HG03095 (cell line): ENCODE measurements around the gene MIER1.
"Not testable (repeated sequence)": the region's sequence is repeated elsewhere in the genome, so short reads cannot be mapped to it uniquely, and the experiment has no call there.

ENCODE experiments used
- ATAC-seq: cut with Tn5 transposase; IDR thresholded peaks from one replicate; pipeline ENCODE4 v1.9.1; 2021; ENCODE audit warnings: moderate library complexity; ENCODE audit not compliant: unreplicated experiment

MIER1 gene

DNA sequence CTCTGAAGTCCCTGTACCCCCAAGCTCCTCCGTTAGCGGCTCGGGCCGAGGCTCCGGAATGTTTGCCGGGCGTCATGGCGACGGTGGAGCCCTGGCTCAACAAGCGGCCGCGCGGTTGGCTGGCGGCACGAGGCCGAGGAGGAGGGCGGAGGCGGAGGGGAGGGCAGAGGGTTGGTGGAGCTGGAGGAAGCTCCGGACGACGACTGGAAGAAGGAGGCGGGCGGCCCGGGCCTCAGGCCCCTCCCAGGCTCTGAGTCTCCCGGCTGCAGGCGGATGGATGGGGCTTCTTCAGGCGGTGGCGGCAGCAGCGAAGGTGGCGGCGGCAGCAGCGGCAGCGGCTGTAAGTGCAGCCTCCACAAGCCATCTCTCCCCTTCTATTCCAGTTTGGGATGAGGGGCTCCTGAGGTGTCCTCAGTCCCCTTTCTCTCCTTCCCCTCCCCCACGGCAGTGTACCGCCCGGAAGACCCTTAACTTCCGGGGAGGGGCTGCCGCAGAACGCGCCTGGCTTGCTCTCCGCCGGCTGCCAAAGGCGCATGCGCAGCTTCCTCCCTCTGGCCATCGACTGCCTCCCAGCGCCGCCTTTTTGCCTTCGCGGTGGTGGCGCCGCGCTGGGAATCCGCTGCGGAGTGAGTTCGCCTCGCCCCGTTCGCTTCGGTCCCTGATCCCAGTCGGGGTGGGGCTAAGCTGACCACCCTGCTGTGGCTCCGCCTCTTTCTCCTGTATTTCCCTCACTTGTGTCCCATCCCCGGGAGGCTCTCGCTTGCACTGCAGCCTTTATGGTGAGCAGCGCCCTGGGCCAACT lies at the start of gene MIER1, which contains the start of gene DNAI4:
TSS of gene MIER1 (plus strand) at position 235 of the 802 bp plus-strand sequence. CDS start at position 274, 39 bp downstream.
TSS of gene DNAI4 (minus strand) at position 101 of the 802 bp plus-strand sequence. CDS start at position 76, 25 bp downstream.
- ATAC-seq, result peak; percentile 95

- ATAC-seq, result no peak
Measured at GRCh38 chr1:66876664-66877063, 48.1 kb upstream of the MIER1 start.

- ATAC-seq, result no peak
Measured at GRCh38 chr1:66889030-66889429, 35.8 kb upstream of the MIER1 start.

DNA sequence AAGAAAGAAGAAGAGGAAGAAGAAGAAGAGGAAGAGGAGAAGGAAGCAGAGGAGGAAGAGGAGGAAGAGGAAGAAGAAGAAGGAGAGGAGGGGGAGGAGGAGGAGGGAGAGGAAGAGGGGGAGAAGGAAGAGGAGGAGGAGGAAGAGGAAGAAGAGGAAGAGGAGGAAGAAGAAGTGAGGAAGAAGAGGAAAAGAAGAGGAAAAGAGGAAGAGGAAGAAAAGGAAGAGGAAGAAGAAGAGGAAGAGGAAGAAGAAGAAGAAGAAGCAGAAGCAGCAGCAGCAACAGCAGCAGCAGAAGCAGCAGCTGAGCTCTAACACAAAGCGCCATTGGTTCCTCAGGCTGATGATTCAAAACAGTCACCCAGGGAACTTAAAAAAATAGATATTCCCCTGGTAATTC lies 34.2 kb upstream of the MIER1 start:
- ATAC-seq, result no peak

GRCh38 chr1:66893712-66894111 lies 31.1 kb upstream of the MIER1 start:
- no peak for ATAC-seq

GRCh38 chr1:66915203-66915602 lies 9.6 kb upstream of the MIER1 start:
- not testable (repeated sequence) for ATAC-seq

GRCh38 chr1:66916320-66916719 lies 8.5 kb upstream of the MIER1 start:
- no peak for ATAC-seq

DNA sequence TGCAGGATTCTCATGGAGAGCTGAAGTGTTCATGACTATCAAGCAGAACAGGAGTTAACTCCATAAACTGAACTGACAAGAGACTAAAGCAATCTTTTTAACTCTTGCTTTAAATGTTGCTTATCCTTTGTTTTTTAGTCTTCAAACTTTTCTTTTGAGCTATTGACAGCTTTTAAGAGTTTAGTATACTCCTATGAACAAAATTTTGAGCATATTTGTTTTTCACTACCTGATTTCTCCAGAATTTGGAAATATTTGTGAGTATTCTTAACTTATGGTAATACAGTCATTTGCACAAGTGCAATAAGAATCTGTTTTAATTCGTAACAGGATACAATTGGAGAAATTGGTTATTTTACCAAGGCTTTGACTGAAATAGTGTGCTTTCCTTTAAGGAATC lies 7.3 kb upstream of the MIER1 start:
- no peak for ATAC-seq

- ATAC-seq, result no peak
Measured at GRCh38 chr1:66919063-66919462, 5.7 kb upstream of the MIER1 start.

GRCh38 chr1:66919828-66920227 lies 5.0 kb upstream of the MIER1 start:
- ATAC-seq, result no peak

DNA sequence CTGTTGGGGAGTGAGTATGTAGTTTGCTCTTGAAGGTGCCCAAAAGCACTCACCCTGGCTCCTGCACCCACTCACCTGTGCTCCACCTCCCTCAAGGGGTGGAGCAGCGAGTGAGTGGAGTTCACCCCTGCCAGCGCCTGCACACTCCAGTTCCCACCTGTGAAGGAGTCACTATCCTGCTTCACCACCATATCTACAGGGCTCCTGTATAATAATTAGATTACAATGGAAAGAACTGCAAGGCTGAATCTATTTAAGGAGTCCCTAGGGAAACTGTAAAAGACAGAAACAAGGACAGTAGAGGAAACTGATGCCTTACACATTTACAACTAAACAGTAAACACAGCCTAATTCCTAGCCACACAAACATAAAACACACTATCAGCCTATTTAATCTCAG lies 4.2 kb upstream of the MIER1 start:
- ATAC-seq, result no peak

DNA sequence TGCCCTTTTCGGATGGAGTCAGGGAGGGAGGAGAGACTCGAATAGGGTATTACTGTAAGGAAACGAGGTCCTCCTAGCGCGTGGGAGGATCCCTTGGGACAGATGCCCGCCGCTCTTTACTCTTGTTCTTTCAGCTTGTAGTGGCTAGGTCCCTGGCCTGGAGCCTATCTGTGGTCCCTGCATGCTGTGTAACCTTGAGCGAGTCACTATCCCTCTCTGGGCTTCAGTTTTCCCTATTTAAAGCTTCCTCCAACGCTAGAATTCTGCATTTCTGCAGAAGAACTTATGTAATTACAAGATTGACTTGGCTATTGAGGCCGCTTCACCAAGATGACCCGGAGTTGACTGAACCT lies 744 bp downstream of the MIER1 start:
- peak; percentile 3 for ATAC-seq

DNA sequence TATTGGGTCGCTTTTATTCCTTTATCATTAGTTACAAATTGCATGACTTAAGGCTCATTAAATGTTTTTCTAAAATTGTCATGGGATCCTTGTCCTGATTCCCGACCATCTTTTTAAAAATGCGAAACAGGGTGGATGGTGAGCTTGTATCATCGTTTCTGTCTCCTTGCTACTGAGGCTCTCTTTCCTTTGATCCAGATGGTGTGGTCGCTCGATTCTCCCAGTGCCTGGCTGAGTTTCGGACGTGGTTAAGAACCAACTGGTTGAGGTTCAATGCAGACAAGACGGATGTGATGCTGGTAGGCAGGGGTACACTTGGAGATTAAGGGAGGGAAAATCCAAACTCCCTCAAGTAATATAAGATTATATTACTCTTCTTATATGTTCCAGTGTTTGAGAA lies 1.2 kb downstream of the MIER1 start:
- no peak for ATAC-seq

DNA sequence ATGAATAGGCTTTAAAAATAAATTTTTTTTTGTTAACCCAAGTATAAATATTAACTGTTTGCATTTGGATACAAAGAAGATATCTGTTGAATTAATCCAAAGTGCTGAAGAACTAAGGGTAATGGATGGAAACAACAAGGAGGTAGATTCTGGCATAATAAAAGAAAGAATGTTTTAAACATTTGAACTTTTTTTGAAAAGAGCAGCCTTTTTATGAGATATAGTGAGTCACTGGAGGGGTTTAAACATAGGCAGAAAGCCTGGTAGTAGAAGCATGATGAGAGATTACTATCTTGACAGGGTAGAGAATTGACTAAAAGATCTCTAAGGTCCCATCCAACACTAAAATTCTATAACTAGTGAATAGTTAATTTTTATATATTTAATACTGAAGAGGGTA lies 2.7 kb downstream of the MIER1 start:
- ATAC-seq, result no peak

DNA sequence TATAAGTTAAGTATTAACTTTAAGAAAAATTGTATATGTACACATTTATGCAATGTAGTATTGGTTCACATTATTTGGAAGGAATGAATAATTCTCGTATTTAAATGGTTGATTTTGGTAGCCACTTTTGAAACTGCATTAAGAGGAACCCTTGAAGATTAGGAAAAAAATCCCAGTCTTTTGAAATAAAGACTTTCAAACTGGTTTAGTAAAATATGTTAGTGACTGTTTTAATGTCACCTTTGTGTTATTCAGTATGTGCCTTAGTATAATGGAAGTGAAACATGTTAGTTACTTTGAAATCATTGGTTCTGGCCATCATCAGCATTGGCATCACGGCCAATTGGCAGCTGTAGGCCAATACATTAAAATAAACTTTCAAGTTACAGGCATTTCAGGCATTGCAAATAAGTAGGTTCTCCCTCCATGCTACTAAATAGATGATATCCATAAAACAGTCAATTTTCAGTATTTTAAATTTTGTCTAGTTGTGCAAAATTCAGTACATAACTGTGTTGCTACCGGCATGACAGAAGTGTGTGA lies 4.4 kb downstream of the MIER1 start:
- ATAC-seq, result no peak

DNA sequence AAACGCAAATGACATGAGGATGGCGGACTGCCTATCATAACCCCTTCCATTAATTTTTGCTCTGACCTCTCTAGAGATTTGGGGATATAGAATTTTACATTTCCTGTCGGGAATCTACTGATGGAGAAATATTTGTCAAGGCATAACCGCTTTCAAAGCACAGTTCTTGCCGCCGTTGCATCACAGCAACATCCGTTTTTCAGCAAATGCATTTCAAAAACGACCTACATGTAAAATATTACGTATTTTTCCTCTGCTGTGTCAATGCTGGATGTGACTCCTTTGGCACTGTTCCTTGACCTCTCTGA lies 4.9 kb downstream of the MIER1 start:
- ATAC-seq, result no peak

DNA sequence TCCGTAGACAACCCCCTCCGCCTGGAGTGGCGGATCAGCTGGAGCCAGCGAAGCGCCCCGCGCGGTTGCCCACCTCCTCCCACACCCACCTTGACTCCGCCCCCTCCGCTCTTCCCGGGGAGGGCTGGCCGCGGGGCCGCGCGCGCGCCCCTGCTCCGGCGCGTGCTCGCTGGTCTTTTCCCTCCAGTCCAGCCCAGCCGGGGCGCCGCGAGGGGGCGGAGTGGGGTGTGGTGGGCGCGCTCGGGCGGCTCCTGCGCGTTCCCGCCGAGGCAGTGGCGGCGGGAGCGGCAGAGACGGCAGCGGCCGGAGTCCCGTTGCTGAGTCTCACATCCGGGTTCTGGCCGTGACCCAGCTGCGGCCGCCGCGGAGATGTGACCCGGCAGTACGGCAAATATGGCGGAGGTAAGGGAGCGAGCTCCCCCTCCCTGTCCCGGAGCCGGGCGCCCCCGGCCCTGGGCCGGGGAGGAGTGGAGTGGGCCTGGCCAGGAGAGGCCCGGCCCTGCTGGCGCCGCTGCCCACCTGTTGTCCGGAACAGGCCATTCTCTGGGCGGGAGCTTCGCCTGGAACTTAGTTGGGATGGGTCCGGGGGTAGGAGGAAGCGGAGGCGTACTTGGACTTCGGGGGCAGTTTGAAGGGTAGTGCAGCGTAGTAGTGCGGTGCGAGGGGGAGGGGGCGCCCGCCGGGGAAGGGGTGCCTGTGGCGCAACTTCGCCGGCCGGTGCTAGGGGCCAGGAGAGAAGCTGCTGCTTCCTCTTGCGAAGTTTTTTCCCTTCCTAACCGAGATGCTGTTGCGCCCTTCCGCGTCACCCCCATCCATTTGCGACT lies 5.4 kb downstream of the MIER1 start:
- ATAC-seq, result peak; percentile 55

DNA sequence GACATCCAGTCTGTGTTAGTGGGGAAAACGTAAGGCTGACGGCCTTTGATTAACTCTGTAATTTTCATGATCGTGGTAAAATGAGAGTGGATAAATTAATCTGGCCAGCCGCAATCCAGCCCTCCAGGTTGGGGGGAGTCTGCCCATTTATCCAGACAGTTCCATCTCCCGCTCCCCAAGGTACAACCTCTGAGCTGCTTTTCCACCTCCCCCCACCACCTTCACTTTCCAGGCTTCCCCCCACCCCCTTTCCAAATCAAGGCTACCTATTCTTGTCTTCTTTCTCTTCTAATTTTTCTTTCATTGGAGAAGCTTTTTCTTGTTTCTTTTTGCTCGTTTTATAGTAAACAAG lies 6.0 kb downstream of the MIER1 start:
- ATAC-seq, result no peak

GRCh38 chr1:66931590-66931989 lies 6.8 kb downstream of the MIER1 start:
- no peak for ATAC-seq

GRCh38 chr1:66932291-66932690 lies 7.5 kb downstream of the MIER1 start:
- ATAC-seq, result no peak

- ATAC-seq, result no peak
Measured at GRCh38 chr1:66933887-66934700, 9.3 kb downstream of the MIER1 start.
